Type B pancreatic cell (in vitro differentiated cells): ENCODE measurements around the gene AGER. TPM values are rescaled to one million over a fixed set of nuclear protein-coding genes. Genes with fewer than 3 reads are reported as not detected.

Experiments
- DNase-seq: peaks from one replicate; pipeline ENCODE4 v3.0.0; 2021; ENCODE audit warnings: mixed read lengths; ENCODE audit not compliant: unreplicated experiment; ENCODE audit errors: extremely low spot score
- H3K27ac Mint-ChIP-seq: 2 replicates; pipeline ENCODE4 v1.8.0; 2021; ENCODE audit warnings: mild to moderate bottlenecking, mixed read lengths
- H3K27me3 Mint-ChIP-seq: 2 replicates; pipeline ENCODE4 v1.8.0; 2021; ENCODE audit warnings: mixed read lengths
- H3K36me3 Mint-ChIP-seq: 2 replicates; pipeline ENCODE4 v1.8.0; 2021; ENCODE audit warnings: mixed read lengths
- H3K4me1 Mint-ChIP-seq: one replicate; pipeline ENCODE4 v1.8.0; 2021; ENCODE audit warnings: mixed read lengths; ENCODE audit not compliant: unreplicated experiment
- H3K4me3 Mint-ChIP-seq: 2 replicates; pipeline ENCODE4 v1.8.0; 2021; ENCODE audit warnings: mild to moderate bottlenecking, mixed read lengths
- H3K9me3 Mint-ChIP-seq: 2 replicates; pipeline ENCODE4 v1.8.0; 2021; ENCODE audit warnings: mixed read lengths
- total RNA-seq: library from RNA; stranded (reverse); gene quantifications from 2 replicates; pipeline ENCODE4 v1.2.1, GENCODE V29; 2021; ENCODE audit warnings: low replicate concordance
- TF ChIP-seq, protein P1 (sequence below): fragments of 200-600 bp; sonication (generic); conservative IDR thresholded peaks from 2 replicates; pipeline ENCODE4 v1.5.0; 2021; ENCODE audit warnings: antibody characterized with exemption, mild to moderate bottlenecking

Gene AGER
- total RNA-seq, 1 donor from 2014 or later: 16.9 TPM

GRCh38 chr6:32171234-32171633 is 12.8 kb downstream of the AGER start:
- no peaks in the 10 kb centered on the region for H3K9me3 Mint-ChIP-seq
- H3K4me1 Mint-ChIP-seq: peaks cover 28% of the 10 kb centered on the region
- H3K27ac Mint-ChIP-seq: no peak overlapping the region
- H3K27me3 Mint-ChIP-seq: no peaks in the 10 kb centered on the region
- TF ChIP-seq, protein P1, sequence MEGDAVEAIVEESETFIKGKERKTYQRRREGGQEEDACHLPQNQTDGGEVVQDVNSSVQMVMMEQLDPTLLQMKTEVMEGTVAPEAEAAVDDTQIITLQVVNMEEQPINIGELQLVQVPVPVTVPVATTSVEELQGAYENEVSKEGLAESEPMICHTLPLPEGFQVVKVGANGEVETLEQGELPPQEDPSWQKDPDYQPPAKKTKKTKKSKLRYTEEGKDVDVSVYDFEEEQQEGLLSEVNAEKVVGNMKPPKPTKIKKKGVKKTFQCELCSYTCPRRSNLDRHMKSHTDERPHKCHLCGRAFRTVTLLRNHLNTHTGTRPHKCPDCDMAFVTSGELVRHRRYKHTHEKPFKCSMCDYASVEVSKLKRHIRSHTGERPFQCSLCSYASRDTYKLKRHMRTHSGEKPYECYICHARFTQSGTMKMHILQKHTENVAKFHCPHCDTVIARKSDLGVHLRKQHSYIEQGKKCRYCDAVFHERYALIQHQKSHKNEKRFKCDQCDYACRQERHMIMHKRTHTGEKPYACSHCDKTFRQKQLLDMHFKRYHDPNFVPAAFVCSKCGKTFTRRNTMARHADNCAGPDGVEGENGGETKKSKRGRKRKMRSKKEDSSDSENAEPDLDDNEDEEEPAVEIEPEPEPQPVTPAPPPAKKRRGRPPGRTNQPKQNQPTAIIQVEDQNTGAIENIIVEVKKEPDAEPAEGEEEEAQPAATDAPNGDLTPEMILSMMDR: no peak
- H3K36me3 Mint-ChIP-seq: peaks cover 26% of the 10 kb centered on the region
- no peak overlapping the region for H3K4me3 Mint-ChIP-seq
- no peak for DNase-seq

- Mint-ChIP-seq H3K36me3 (peaks cover 31% of the 10 kb centered on the region), H3K27me3 (no peaks in the 10 kb centered on the region), H3K4me3 (no peak overlapping the region), H3K9me3 (no peaks in the 10 kb centered on the region), H3K4me1 (peaks cover 28% of the 10 kb centered on the region), H3K27ac (no peak overlapping the region)
- no peak for DNase-seq
- TF ChIP-seq, protein P1: no peak
Measured at GRCh38 chr6:32170294-32170693, 13.8 kb downstream of the AGER start.

- Mint-ChIP-seq H3K36me3 (peaks cover 34% of the 10 kb centered on the region), H3K27ac (peak overlapping the region; percentile 61), H3K4me1 (peaks cover 23% of the 10 kb centered on the region), H3K9me3 (no peaks in the 10 kb centered on the region), H3K27me3 (no peaks in the 10 kb centered on the region), H3K4me3 (no peak overlapping the region)
- TF ChIP-seq, protein P1: no peak
- no peak for DNase-seq
Measured at GRCh38 chr6:32168807-32169591, 15.1 kb downstream of the AGER start.

- DNase-seq: no peak
- Mint-ChIP-seq H3K4me3 (no peak overlapping the region), H3K9me3 (no peaks in the 10 kb centered on the region), H3K27me3 (no peaks in the 10 kb centered on the region), H3K27ac (peak overlapping the region; percentile 86), H3K36me3 (peaks cover 34% of the 10 kb centered on the region), H3K4me1 (peaks cover 16% of the 10 kb centered on the region)
- TF ChIP-seq, protein P1: no peak
Measured at GRCh38 chr6:32168350-32168749, 15.7 kb downstream of the AGER start.

DNA sequence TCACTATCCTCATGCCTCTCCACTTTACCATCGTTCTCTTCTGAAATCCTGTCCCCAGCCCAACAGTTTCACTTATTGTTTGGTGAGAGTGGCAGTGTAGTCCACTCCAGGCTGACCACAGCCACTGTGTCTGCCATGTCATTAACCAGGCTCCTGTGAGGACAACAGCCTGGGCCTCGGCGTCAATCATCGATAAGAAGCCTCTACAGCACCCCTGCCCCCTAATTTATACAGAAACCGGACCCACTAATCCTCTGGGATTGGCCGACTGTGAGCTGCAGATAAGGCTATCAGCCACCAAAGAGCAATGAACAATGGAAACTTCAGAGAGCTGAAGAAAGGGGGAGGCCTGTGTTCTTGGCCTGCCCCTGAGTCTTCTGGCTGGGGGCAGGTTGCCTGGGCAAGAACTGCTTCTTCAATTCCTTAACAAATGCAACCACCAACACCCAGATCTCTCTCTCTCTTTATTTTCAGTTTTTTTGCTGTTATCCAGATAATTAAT is 16.2 kb downstream of the AGER start:
- TF ChIP-seq, protein P1: no peak
- Mint-ChIP-seq H3K36me3 (peaks cover 34% of the 10 kb centered on the region), H3K4me3 (peak overlapping the region; percentile 41), H3K27me3 (no peaks in the 10 kb centered on the region), H3K27ac (peak overlapping the region; percentile 86), H3K4me1 (peaks cover 12% of the 10 kb centered on the region), H3K9me3 (no peaks in the 10 kb centered on the region)
- DNase-seq: no peak
